ENCODE data around the gene PABPC1L. TPM values are rescaled to one million over a fixed set of nuclear protein-coding genes. Genes with fewer than 3 reads are reported as not detected.

PABPC1L gene
- total RNA-seq, 1 experiment from 2014 or later: 17.8 TPM

- H3K4me3 ChIP-seq (ENCODE audit: insufficient read depth, low read depth, low read length): no peak overlapping the region
- no peaks in the 10 kb centered on the region; the same call in none of the 2 replicates for H3K36me3 ChIP-seq (replicated peaks; ENCODE audit: control insufficient read depth, insufficient read depth, low read length)
- no peaks in the 10 kb centered on the region for H3K27me3 ChIP-seq (ENCODE audit: control insufficient read depth, insufficient read depth, low read length)
- no peak for DNase-seq
Observed at GRCh38 chr20:44988631-44989171, 78.8 kb downstream of the PABPC1L start.

Other genes with a start within 250 kb of the PABPC1L start
- not detected in 2 replicates for gene CCN5, start 194.7 kb upstream of the PABPC1L start, total RNA-seq (2014; rRNA removed; shearing (Covaris generic))
- gene KCNK15, start 164.2 kb upstream of the PABPC1L start, total RNA-seq (2014; rRNA removed; shearing (Covaris generic)): 0.14 TPM in 1 of 2 replicates, not detected in the other
- 2.7 and 3.1 TPM in 2 replicates for gene RIMS4, start 99.5 kb upstream of the PABPC1L start, total RNA-seq (2014; rRNA removed; shearing (Covaris generic))
- gene YWHAB, start 24.4 kb upstream of the PABPC1L start, total RNA-seq (2014; rRNA removed; shearing (Covaris generic)): 64.8 and 69.2 TPM in 2 replicates
- gene TOMM34, start 50.3 kb downstream of the PABPC1L start, total RNA-seq (2014; rRNA removed; shearing (Covaris generic)): 45.3 and 49.4 TPM in 2 replicates
- 15.6 and 23.2 TPM in 2 replicates for gene STK4, start 56.5 kb downstream of the PABPC1L start, total RNA-seq (2014; rRNA removed; shearing (Covaris generic))
- gene KCNS1, start 191.1 kb downstream of the PABPC1L start, total RNA-seq (2014; rRNA removed; shearing (Covaris generic)): 0.18 and 0.59 TPM in 2 replicates
- not detected in 2 replicates for gene WFDC5, start 205.1 kb downstream of the PABPC1L start, total RNA-seq (2014; rRNA removed; shearing (Covaris generic))
- gene WFDC12, start 214.4 kb downstream of the PABPC1L start, total RNA-seq (2014; rRNA removed; shearing (Covaris generic)): not detected in 2 replicates

Data from H7 (cell line).